CD4-positive, alpha-beta T cell treated with Interleukin-6 for 4 hours (primary cell): ENCODE data around the gene AGMO.
"Not testable (repeated sequence)": the region's sequence is repeated elsewhere in the genome, so short reads cannot be mapped to it uniquely, and the experiment has no call there.

Source experiments
- DNase-seq: peaks from one replicate; pipeline ENCODE4 v3.0.0-alpha.2; 2020; ENCODE audit warnings: mixed read lengths

Gene AGMO

GRCh38 chr7:15306296-15306695 is 255.5 kb downstream of the AGMO start:
- DNase-seq: no peak

GRCh38 chr7:15305002-15305600 is 256.7 kb downstream of the AGMO start:
- DNase-seq: no peak

GRCh38 chr7:15303357-15303756 is 258.5 kb downstream of the AGMO start:
- DNase-seq: no peak

- DNase-seq: not testable (repeated sequence)
Measured at GRCh38 chr7:15300986-15301385, 260.8 kb downstream of the AGMO start.

- no peak for DNase-seq
Measured at GRCh38 chr7:15292138-15292537, 269.7 kb downstream of the AGMO start.

GRCh38 chr7:15291699-15292098 is 270.1 kb downstream of the AGMO start:
- no peak for DNase-seq

- no peak for DNase-seq
Measured at GRCh38 chr7:15288741-15289140, 273.1 kb downstream of the AGMO start.

GRCh38 chr7:15284396-15284795 is 277.4 kb downstream of the AGMO start:
- no peak for DNase-seq

- no peak for DNase-seq
Measured at GRCh38 chr7:15280078-15280733, 281.6 kb downstream of the AGMO start.

GRCh38 chr7:15279640-15280039 is 282.2 kb downstream of the AGMO start:
- DNase-seq: no peak

GRCh38 chr7:15257689-15258088 is 304.1 kb downstream of the AGMO start:
- no peak for DNase-seq

- no peak for DNase-seq
Measured at GRCh38 chr7:15252181-15252580, 309.6 kb downstream of the AGMO start.

GRCh38 chr7:15248514-15248913 is 313.3 kb downstream of the AGMO start:
- DNase-seq: no peak

GRCh38 chr7:15245831-15246230 is 316.0 kb downstream of the AGMO start:
- DNase-seq: no peak

GRCh38 chr7:15239801-15240200 is 322.0 kb downstream of the AGMO start:
- no peak for DNase-seq

GRCh38 chr7:15236952-15237351 is 324.9 kb downstream of the AGMO start:
- DNase-seq: no peak

GRCh38 chr7:15234431-15234830 is 327.4 kb downstream of the AGMO start:
- no peak for DNase-seq

GRCh38 chr7:15228831-15229230 is 333.0 kb downstream of the AGMO start:
- DNase-seq: no peak

GRCh38 chr7:15225981-15226380 is 335.8 kb downstream of the AGMO start:
- DNase-seq: no peak

- no peak for DNase-seq
Measured at GRCh38 chr7:15219758-15220157, 342.1 kb downstream of the AGMO start.

GRCh38 chr7:15218261-15218660 is 343.6 kb downstream of the AGMO start:
- DNase-seq: no peak

GRCh38 chr7:15215616-15216015 is 346.2 kb downstream of the AGMO start:
- no peak for DNase-seq

GRCh38 chr7:15214976-15215375 is 346.8 kb downstream of the AGMO start:
- no peak for DNase-seq

GRCh38 chr7:15213093-15213492 is 348.7 kb downstream of the AGMO start:
- DNase-seq: no peak

GRCh38 chr7:15209429-15209828 is 352.4 kb downstream of the AGMO start:
- no peak for DNase-seq
